Glutamatergic neuron (in vitro differentiated cells): ENCODE results near the gene XRCC3. TPM values are rescaled to one million over a fixed set of nuclear protein-coding genes. Genes with fewer than 3 reads are reported as not detected.
"Not testable (repeated sequence)": the region's sequence is repeated elsewhere in the genome, so short reads cannot be mapped to it uniquely, and the experiment has no call there.

Source experiments
- DNase-seq: peaks from one replicate; pipeline ENCODE4 v3.0.0; 2022
- H3K27ac Mint-ChIP-seq: one replicate; pipeline ENCODE4 v1.8.0; 2020; ENCODE audit warnings: mild to moderate bottlenecking, mixed read lengths, inconsistent platforms; ENCODE audit not compliant: unreplicated experiment
- H3K27me3 Mint-ChIP-seq: one replicate; pipeline ENCODE4 v1.8.0; 2020; ENCODE audit warnings: mild to moderate bottlenecking, moderate library complexity, mixed read lengths, inconsistent platforms; ENCODE audit not compliant: unreplicated experiment
- H3K36me3 Mint-ChIP-seq: one replicate; pipeline ENCODE4 v1.8.0; 2020; ENCODE audit warnings: mild to moderate bottlenecking, mixed read lengths, inconsistent platforms; ENCODE audit not compliant: unreplicated experiment
- H3K4me1 Mint-ChIP-seq: one replicate; pipeline ENCODE4 v1.8.0; 2020; ENCODE audit warnings: mild to moderate bottlenecking, low read depth, mixed read lengths, inconsistent platforms; ENCODE audit not compliant: unreplicated experiment
- H3K4me3 Mint-ChIP-seq: one replicate; pipeline ENCODE4 v1.8.0; 2020; ENCODE audit warnings: mild to moderate bottlenecking, mixed read lengths, inconsistent platforms; ENCODE audit not compliant: unreplicated experiment
- H3K9me3 Mint-ChIP-seq: one replicate; pipeline ENCODE4 v1.8.0; 2020; ENCODE audit warnings: mild to moderate bottlenecking, moderate library complexity, mixed read lengths, inconsistent platforms; ENCODE audit not compliant: unreplicated experiment
- CTCF ChIP-seq: fragments of 200-600 bp; sonication (generic); IDR thresholded peaks from one replicate; pipeline ENCODE4 v1.5.0; 2021; ENCODE audit not compliant: partially characterized antibody, unreplicated experiment
- total RNA-seq: library from RNA; stranded (reverse); fragmentation: NEBNext Ultra II Directional; extraction: Animal tissue kit (Norgen Biotek cat#: 25700); gene quantifications from one replicate; pipeline ENCODE4 v1.2.1, GENCODE V29; 2021; ENCODE audit not compliant: unreplicated experiment

The XRCC3 gene
- total RNA-seq, 1 donor from 2014 or later = 4.5 TPM

DNA sequence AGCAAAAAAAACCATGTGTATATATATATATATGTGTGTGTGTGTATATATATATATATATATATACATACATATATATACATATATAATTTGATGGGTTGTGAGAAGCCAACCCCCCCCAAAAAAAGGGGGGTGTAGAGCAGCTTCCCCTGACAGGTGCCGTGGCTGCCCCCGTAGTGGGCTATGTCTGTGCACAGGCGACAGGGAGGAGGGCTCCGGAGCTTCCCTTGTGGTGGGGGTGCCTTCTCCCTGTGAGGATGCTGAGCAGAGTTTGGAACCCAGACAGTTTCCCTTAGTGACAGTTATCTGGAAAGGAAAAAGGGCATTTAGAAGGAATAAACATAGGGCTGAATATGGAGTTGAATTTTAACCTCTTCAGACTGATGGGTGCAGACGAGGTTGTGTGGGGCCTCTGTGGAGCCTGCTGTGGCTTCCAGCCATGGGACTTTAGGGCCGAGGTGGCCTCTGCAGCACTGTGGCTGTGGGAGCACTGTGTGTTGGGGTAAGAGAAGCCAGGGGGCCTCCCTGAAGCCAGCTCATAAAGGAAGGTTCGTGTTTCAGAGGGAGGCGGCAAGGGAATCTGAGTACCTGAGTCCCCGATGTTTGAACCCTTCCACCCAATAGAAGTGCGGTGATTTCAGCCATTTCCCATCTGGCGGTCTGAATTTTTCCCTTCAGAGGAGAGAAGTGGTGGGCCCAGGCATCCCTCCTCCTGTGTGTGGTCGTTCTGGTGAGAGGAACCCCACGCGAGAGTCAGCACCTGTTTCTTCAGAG lies 19.8 kb downstream of the XRCC3 start:
- Mint-ChIP-seq H3K27ac (peak overlapping the region; percentile 91), H3K27me3 (peaks cover 25% of the 10 kb centered on the region), H3K4me1 (peaks cover 32% of the 10 kb centered on the region), H3K36me3 (no peaks in the 10 kb centered on the region), H3K4me3 (peak overlapping the region; percentile 70), H3K9me3 (peaks cover 21% of the 10 kb centered on the region)
- no peak for DNase-seq
- no peak for TF ChIP-seq CTCF

DNA sequence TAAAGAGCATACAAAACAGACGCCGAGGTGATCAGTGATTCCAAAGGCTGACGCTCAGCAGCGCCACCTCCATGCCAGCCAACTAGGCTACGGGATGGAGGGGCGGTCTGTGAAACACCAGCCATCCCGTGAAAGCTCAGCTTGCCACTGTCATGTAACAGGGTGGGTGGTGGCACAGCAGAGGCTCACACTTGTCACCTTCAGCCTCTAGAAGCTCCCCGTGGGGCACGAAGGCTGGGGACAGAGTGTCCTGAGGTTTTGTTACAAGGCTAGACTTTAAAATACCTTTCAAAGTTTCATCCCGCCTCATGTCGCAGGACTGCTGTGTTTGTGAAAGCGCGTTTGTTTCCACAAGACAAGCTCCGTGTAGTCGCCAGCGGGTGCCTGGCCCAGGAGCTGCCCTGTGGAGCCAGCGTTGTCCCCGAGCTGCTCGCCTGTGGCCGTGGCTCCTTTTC lies 20.7 kb downstream of the XRCC3 start:
- DNase-seq = no peak
- TF ChIP-seq CTCF = no peak
- peaks cover 34% of the 10 kb centered on the region for H3K4me1 Mint-ChIP-seq

DNA sequence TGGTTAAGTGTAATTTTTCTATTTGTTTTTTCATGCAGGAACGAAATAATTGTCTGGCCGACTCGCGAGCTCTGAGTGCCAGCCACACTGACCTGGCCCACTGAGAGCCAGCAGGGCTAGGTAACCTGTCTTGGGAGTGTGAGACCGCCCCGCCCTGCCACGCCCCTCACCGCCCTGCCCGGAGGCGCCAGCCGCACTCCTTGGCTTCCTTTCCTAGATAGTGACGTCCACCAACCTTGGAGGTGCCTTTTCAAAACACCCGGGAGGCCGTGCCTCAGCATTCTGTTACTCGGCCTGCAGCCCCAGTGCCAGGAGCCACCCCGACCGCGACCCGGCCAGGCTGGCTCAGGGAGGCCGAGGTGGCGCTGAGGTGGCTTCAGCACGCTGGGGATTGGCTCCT lies 21.7 kb downstream of the XRCC3 start:
- no peak for DNase-seq

More for the DNA sequence above, 20.7 kb downstream of the XRCC3 start:
- peaks cover 20% of the 10 kb centered on the region for H3K9me3 Mint-ChIP-seq
- H3K36me3 Mint-ChIP-seq = no peaks in the 10 kb centered on the region
- peak overlapping the region; percentile 55 for H3K27ac Mint-ChIP-seq
- peaks cover 23% of the 10 kb centered on the region for H3K27me3 Mint-ChIP-seq
- H3K4me3 Mint-ChIP-seq = no peak overlapping the region

GRCh38 chr14:103692871-103693270 lies 22.4 kb downstream of the XRCC3 start:
- Mint-ChIP-seq H3K4me3 (no peak overlapping the region), H3K9me3 (peaks cover 21% of the 10 kb centered on the region), H3K4me1 (peaks cover 38% of the 10 kb centered on the region), H3K27me3 (peaks cover 27% of the 10 kb centered on the region), H3K27ac (no peak overlapping the region), H3K36me3 (no peaks in the 10 kb centered on the region)
- no peak for TF ChIP-seq CTCF
- no peak for DNase-seq

More for the DNA sequence above, 21.7 kb downstream of the XRCC3 start:
- Mint-ChIP-seq H3K36me3 (no peaks in the 10 kb centered on the region), H3K27me3 (peaks cover 26% of the 10 kb centered on the region), H3K9me3 (peaks cover 21% of the 10 kb centered on the region), H3K27ac (no peak overlapping the region), H3K4me1 (peaks cover 37% of the 10 kb centered on the region), H3K4me3 (no peak overlapping the region)
- no peak for TF ChIP-seq CTCF

DNA sequence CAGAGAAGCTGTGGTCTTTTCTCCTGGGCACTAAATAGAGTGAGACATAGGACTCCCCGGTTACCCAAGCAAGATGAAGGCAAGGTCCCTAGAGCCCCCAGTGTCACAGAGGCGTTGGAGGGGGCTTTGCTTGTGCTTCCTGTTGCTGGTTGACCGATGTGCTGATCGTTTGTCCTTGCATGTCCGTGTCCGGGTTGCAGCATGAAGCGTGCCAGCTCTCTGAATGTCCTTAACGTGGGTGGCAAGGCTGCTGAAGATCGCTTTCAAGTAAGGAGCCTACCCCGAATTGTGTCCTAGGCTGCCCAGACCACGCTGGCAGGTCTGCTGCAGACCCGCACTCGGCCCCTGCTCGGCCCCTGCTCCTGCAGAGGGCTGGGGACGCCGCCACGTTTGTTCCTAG lies 23.1 kb downstream of the XRCC3 start:
- Mint-ChIP-seq H3K27ac (no peak overlapping the region), H3K27me3 (peaks cover 22% of the 10 kb centered on the region), H3K4me1 (peaks cover 35% of the 10 kb centered on the region), H3K4me3 (no peak overlapping the region), H3K9me3 (peaks cover 19% of the 10 kb centered on the region), H3K36me3 (no peaks in the 10 kb centered on the region)
- DNase-seq = no peak
- TF ChIP-seq CTCF = no peak

DNA sequence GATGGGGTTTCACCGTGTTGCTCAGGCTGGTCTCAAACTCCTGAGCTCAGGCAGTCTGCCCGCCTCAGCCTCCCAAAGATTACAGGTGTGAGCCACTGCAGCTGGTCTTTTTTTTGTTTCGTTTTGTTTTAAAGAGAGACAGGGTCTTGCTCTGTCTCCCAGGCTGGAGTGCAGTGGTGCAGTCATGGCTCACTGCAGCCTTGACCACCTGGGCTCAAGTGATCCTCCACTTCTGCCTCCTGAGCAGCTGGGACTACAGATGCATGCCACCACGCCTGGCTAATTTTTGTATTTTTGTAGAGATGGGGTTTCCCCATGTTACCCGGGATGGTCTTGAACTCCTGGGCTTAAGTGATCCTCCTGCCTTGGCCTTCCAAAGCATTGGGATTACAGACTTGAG lies 23.6 kb downstream of the XRCC3 start:
- Mint-ChIP-seq H3K9me3 (peaks cover 17% of the 10 kb centered on the region), H3K4me1 (peaks cover 31% of the 10 kb centered on the region), H3K27me3 (peaks cover 20% of the 10 kb centered on the region)
- not testable (repeated sequence) for H3K36me3 Mint-ChIP-seq, H3K27ac Mint-ChIP-seq, H3K4me3 Mint-ChIP-seq, DNase-seq
